Measurements from ENCODE around the gene CEP72.

Gene CEP72

GRCh38 chr5:602466-603035, 9.6 kb upstream of the CEP72 start:
- no peak for ATAC-seq
- TF ChIP-seq ESRRG (CRISPR knock-in tag; IDR thresholded peaks at IDR 0.05) (no peak), TCF4 (CRISPR knock-in tag; IDR thresholded peaks at IDR 0.05; ENCODE audit: borderline replicate concordance) (no peak), SNAI2 (CRISPR knock-in tag; IDR thresholded peaks at IDR 0.05) (no peak), ARNTL (CRISPR knock-in tag; IDR thresholded peaks at IDR 0.05; ENCODE audit: borderline replicate concordance, low read depth) (no peak), ISL1 (CRISPR knock-in tag; IDR thresholded peaks at IDR 0.05) (no peak), TSHZ2 (CRISPR knock-in tag; IDR thresholded peaks at IDR 0.05) (no peak), BACH2 (CRISPR knock-in tag; IDR thresholded peaks at IDR 0.05; ENCODE audit: borderline replicate concordance) (no peak), PPARA (CRISPR knock-in tag; IDR thresholded peaks at IDR 0.05; ENCODE audit: borderline replicate concordance) (no peak), CSDC2 (CRISPR knock-in tag; IDR thresholded peaks at IDR 0.05) (no peak)

GRCh38 chr5:603081-603998, 8.8 kb upstream of the CEP72 start:
- no peak for ATAC-seq

More at GRCh38 chr5:603081-603998, 8.8 kb upstream of the CEP72 start:
- TF ChIP-seq ZNF8 (CRISPR knock-in tag; IDR thresholded peaks at IDR 0.05) (no peak), CSRNP3 (CRISPR knock-in tag; IDR thresholded peaks at IDR 0.05) (no peak), ZFP3 (CRISPR knock-in tag; IDR thresholded peaks at IDR 0.05) (no peak), PATZ1 (CRISPR knock-in tag; IDR thresholded peaks at IDR 0.05; ENCODE audit: borderline replicate concordance) (no peak), GLIS3 (CRISPR knock-in tag; IDR thresholded peaks at IDR 0.05) (no peak), ISL1 (CRISPR knock-in tag; IDR thresholded peaks at IDR 0.05) (no peak), TCF4 (CRISPR knock-in tag; IDR thresholded peaks at IDR 0.05; ENCODE audit: borderline replicate concordance) (no peak), ZFP30 (CRISPR knock-in tag; IDR thresholded peaks at IDR 0.05) (no peak), ZC3H10 (CRISPR knock-in tag; IDR thresholded peaks at IDR 0.05) (no peak), POU6F1 (CRISPR knock-in tag; IDR thresholded peaks at IDR 0.05; ENCODE audit: borderline replicate concordance, low read depth) (no peak), CREB5 (CRISPR knock-in tag; IDR thresholded peaks at IDR 0.05; ENCODE audit: low read depth) (no peak)

Measured in SK-N-SH treated with all-trans-retinoic acid at 6 μM for 48 hours (cell line).